HCEC 1CT (cell line): ENCODE results near the gene NEURL1B.

Experiments
- DNase-seq: peaks from one replicate; pipeline ENCODE4 v3.0.0-alpha.2; 2017

NEURL1B gene

GRCh38 chr5:172681421-172681820 lies 40.4 kb downstream of the NEURL1B start:
- no peak for DNase-seq

GRCh38 chr5:172683264-172683644 lies 42.2 kb downstream of the NEURL1B start:
- DNase-seq: no peak

- DNase-seq: no peak
Measured at GRCh38 chr5:172683645-172684471, 42.8 kb downstream of the NEURL1B start.

GRCh38 chr5:172685091-172685490 lies 44.0 kb downstream of the NEURL1B start:
- DNase-seq: no peak

GRCh38 chr5:172686111-172686510 lies 45.0 kb downstream of the NEURL1B start:
- DNase-seq: no peak

GRCh38 chr5:172686539-172687390 lies 45.7 kb downstream of the NEURL1B start:
- DNase-seq: no peak

- DNase-seq: no peak
Measured at GRCh38 chr5:172687940-172688339, 46.9 kb downstream of the NEURL1B start.

GRCh38 chr5:172688349-172689217 lies 47.5 kb downstream of the NEURL1B start:
- DNase-seq: no peak

- no peak for DNase-seq
Measured at GRCh38 chr5:172689218-172689572, 48.1 kb downstream of the NEURL1B start.

GRCh38 chr5:172689801-172690200 lies 48.7 kb downstream of the NEURL1B start:
- DNase-seq: no peak

GRCh38 chr5:172690258-172691075 lies 49.4 kb downstream of the NEURL1B start:
- DNase-seq: no peak

- no peak for DNase-seq
Measured at GRCh38 chr5:172691886-172692285, 50.8 kb downstream of the NEURL1B start.

GRCh38 chr5:172692451-172692850 lies 51.4 kb downstream of the NEURL1B start:
- no peak for DNase-seq

GRCh38 chr5:172692981-172693380 lies 51.9 kb downstream of the NEURL1B start:
- no peak for DNase-seq

GRCh38 chr5:172694061-172694460 lies 53.0 kb downstream of the NEURL1B start:
- no peak for DNase-seq

- no peak for DNase-seq
Measured at GRCh38 chr5:172694541-172694940, 53.5 kb downstream of the NEURL1B start.

- no peak for DNase-seq
Measured at GRCh38 chr5:172695232-172696054, 54.4 kb downstream of the NEURL1B start.

- DNase-seq: no peak
Measured at GRCh38 chr5:172696171-172696849, 55.2 kb downstream of the NEURL1B start.

- DNase-seq: peak; percentile 78
Measured at GRCh38 chr5:172697123-172698121, 56.4 kb downstream of the NEURL1B start.
